Peyer's patch (tissue), 4 donors: ENCODE results near the gene TET1.

ENCODE experiments used
- CTCF ChIP-seq, 6 experiments: fragments of 450-650 bp in 4 of 6; fragments of 200-600 bp in 2 of 6; sonication (generic) in 1 of 6; IDR thresholded peaks; one replicate each; pipeline ENCODE4 v1.5.1; 2017 to 2019; ENCODE audit warnings: antibody characterized with exemption in 6 of 6, mild to moderate bottlenecking in 3 of 6, moderate library complexity in 1 of 6
- POLR2A ChIP-seq, 2 donors: fragments of 450-650 bp; IDR thresholded peaks; one replicate each; pipeline ENCODE4 v1.5.1; 2017; ENCODE audit warnings: antibody characterized with exemption in 2 of 2, mild to moderate bottlenecking in 2 of 2, moderate library complexity in 2 of 2

- TF ChIP-seq CTCF (IDR thresholded peaks at IDR 0.05) (no peak), POLR2A (IDR thresholded peaks at IDR 0.05) (no peak)
Measured at GRCh38 chr10:68742397-68742796, 182.3 kb downstream of the TET1 start.
